Stimulated activated CD8-positive, alpha-beta memory T cell treated with anti-CD3 and anti-CD28 coated beads, Interleukin-12 subunit alpha, Interleukin-12 subunit beta, amount 100 ng/mL, for 24 hours (primary cell): ENCODE data around the gene TBC1D22A.

ENCODE experiments used
- DNase-seq: peaks from one replicate; pipeline ENCODE4 v3.0.0-alpha.2; 2020; ENCODE audit errors: extremely low read depth

TBC1D22A gene

DNA sequence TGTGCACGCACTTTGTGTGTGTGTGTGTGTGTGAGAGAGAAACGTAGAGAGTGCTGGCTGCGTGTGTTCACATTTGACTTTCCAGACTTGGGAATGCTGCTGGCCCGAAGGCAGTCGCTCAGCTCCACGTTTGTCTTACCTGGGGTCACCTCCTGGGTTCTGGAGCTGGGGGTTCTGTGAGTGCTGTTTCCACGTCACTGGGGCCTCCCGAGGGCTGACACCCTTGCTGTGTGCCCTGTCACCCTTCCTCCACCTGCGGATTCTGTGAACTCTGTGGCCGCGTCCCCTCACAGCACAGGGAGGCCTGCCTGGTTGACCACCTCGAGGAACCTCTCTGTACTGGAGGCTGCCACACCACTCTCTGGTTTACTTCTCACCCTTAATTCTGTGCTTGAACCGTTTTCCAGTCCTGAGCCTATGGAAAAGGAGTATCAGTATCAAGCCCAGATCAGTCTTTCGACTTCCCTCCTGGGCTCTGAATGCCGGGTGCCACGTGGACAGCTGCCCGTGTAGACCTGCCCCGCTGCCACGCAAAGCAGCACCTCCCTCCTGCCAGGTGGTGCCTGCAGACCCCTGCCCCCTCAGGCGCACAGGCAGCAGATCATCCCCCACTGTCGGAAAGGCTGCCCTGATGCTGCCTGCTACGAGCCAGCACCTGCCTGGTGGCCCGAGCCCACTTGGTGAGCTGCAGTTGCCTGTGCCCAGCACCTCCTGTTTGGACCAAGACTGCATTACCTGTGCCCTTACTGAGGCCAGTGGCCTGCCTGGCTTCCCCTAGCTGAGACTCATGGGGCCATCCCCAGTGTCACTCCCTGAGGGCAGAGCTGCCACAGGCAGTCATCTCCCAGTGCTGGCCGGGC is 233.3 kb downstream of the TBC1D22A start:
- no peak for DNase-seq

DNA sequence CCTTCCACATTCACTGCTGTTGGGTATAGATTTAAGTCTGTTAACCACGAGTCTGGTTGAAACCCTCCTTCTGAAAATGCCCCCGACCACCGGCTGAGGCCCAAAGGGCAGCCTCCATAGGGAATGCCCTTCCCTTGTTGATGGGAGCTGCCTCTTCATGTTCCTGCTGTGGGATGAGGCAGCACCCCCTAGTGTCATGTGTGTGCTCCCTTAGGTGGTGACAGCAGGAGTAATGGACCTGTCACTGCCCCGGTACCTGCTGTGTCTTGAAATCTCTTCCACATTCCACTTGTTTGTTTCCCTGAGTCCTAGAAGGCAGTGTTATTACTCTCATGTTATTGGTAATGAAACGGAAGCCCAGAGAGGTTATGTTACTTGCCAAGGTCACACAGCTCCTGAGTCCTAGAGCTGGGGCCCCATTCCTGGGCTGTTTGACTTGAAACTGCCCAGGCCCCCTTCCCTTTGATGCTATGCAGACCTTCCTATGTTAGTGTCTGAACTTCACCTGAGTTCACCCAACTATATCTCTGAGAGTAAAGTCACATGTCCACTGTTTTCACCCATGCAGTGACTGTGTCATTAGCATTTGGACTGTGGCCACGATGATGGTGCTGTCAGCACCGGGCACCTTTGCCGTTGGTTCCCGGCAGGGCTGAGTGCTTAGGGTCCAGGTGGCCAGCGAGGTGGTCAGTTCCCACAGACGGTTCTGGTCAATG is 234.3 kb downstream of the TBC1D22A start:
- DNase-seq: no peak

DNA sequence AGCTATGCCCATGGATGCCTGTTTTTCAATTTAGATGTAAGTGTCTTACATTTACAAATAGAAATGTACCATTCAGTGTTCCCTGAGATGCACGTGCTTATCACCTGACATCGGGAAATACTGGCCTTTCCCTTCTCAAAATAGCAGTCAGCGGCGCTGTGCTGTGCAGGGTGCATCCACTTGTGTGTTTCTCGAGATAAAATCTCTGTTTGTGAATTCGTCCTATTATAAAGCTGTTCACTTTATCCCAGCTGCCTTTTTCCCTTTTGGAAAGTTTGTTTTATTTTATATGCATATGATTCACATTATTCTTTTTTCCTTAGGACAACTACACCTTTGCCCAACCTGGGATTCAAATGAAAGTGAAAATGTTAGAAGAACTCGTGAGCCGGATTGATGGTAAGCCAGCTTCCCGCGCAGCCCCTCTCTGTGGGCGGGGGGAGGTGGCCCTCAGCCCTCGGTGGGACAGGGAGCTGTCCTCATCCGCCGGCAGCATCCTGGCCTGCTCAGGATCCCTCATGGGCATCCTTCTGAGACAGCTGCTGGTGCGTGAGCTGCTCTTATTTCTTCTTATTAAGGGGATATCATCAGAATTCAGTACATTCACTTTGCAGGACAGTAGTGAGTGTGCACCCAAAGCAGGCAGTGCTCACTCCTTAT is 235.0 kb downstream of the TBC1D22A start:
- no peak for DNase-seq

DNA sequence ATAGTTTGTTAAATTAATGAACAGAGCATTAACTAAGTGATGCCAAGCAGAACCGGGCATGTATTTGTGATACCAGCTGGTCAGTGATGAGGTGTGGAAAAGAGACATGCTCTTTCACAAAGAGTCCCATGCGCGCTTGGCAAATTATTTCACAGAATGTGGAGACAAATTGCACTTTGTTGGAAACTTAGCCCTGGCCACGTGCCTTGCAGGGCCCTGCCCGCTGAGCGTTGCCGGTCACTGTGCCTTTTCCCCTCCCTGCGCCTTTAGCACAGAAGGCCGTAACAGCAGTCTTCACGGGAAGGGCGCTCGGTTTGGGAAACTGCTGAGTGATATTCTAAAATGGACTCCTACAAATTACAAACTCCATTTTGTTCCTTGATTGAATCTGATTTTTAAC is 235.9 kb downstream of the TBC1D22A start:
- DNase-seq: no peak

DNA sequence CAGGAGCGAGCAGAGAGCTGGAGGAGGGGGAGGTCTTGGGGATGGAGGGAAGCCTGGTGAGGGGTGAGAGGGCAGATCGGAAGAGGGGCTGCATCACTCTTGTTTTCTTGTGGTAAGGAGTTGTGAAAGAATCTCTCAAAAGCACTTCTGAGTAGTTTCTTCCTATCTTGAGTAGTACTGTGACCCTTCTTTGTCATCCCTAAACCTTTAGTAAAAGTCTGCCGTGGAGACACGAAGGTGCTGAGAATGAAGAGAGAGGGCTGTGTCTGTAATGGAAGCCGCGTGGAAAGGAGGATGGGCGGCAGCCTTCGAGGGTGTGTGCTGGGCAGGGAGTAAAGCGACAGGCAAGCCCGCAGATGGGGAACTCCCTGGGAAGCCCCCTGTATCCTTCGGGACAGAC is 237.8 kb downstream of the TBC1D22A start:
- DNase-seq: no peak

DNA sequence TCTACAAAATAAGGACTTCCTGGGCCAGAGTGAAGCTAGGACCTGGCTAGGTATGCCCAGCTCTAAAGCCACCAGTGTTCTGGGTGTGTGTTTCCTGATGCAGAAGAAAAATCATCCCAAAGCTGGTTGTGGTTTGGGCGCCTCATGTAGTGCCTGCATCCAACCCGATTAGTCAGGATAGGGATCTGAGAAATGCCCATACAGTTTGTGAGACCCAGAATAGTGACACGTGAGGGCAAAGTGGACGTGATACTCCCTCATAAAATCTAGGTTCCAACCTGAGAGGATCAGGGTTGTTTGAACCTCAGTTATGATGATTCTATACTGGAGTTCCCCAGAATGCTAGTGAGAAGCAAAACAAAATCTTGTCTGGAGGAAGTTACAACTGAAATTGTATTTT is 238.4 kb downstream of the TBC1D22A start:
- no peak for DNase-seq

DNA sequence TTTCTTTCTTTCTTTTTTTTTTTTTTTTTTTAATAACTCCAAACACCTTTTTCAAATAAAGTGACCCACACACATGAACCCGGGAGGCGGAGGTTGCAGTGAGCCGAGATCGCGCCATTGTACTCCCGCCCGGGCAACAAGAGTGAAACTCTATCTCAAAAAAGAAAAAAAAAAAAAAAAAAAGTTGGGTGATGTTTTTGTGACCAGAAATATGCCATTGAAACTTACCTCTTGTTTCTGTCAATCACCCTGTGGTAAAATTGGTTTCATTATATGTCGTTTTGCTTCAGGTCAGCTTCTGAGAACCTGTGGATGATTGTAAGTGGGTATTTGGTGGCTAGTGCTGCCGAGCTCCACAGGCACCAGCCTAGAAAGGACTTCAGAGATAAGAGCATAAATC is 238.8 kb downstream of the TBC1D22A start:
- no peak for DNase-seq

DNA sequence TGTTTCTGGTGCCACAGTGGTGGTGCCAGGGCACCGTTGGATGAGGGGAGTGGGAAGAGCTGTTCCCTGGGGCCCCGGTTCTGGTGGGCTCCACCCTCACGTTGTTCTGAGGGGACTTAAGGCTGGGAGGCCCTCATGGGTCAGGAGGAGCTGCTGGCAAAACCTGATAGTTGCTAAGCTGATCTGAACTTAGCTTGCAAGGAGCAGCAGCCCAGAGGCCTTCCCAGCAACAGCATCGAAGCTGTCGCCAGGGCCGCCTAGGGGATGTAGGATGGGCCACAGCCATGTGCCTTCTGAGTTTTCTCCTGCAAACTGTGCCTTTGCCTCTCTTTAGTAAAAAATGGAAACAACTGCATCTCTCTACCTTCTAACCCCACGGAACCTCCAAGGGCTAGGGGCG is 240.2 kb downstream of the TBC1D22A start:
- DNase-seq: no peak

DNA sequence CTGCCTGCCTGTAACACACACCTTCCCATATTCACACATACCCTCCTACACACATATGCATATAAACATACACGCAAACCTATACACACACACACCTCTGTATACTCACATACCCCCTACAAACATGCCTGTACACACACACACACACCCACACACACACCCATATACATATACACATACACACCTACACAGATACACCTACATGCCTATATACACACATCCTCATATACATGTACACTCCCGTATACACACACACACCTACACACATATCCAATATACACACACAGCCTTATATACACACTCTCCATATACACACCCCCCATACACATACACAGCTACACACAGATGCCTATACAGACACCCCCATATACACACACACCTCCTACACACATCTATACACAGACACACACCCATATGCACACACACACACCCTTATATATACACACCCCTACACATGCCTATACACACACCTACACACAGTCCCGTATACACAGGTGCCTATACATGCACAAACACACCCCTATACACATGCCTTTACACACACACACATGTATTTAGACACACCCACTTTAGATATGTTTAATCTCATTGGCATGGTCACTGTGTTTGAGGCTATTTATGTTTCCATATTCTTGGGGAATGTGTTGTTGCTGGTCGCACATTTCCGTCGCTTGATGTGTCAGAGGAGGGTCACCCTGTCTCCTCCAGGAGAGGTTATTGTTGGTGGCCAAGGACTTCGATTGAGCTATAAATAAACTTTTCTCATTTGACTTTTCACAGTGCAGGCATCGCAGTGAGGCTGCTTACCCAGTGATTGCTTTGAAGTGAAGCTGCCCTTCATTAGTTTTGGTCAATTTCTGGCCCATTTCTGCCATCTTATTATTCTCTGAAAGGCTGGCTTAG is 243.3 kb downstream of the TBC1D22A start:
- DNase-seq: no peak

DNA sequence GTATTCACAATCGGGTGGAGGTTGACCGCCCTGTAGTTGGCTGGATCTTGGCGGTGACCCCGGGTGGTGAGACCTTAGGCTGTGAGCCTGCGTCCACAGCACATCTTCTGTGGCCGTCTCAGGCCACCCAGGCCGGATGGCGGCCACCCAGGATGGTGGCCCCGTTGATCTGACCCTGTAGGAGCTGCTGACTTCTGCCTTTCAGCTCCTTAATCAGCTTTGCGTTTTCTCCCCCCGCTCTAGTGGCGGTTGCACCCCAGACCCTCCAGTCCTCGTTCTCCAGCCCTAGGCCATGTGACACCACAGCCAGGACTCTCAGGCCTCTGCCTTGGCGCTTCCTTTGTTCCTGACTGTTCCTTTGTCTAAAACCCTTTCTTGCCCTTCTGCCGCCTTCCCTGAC is 244.0 kb downstream of the TBC1D22A start:
- no peak for DNase-seq

DNA sequence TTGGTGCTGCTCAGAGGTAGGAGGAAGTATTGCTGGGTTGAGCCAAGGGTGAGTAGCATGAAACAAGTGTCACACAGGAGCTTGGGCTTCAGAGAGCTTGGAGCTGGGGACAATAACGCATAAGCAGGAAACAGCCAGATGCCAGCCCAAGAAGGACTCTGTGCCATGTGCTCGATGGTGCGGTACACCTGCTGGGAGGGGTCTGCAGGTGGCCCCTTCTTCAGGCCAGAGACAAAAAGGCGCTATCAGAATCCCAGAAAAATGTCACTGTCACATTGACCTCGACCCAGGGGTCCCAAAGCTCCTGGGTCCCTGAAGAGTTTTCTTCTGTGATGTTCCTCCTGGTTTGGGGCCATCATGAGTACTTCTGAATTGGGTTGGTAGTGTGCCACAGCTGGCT is 244.4 kb downstream of the TBC1D22A start:
- no peak for DNase-seq

DNA sequence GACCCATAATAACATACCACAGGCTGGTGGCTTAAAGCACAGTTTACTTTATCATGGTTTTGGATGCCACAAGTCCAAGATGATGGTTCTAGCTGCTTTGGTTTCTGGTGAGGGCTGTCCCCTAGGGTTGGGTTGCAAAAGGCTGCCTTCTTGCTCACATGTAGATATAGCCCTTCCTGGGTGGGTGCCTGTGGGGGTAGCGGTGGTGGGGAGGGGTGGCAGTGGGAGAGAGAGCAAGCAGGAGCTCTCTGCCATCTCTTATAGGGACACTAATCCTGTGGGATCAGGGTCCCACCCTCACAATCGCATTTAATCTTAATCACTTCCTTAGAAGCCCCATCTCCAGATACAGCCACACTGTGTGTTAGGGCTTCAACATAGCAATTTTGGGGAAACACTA is 245.0 kb downstream of the TBC1D22A start:
- DNase-seq: no peak

DNA sequence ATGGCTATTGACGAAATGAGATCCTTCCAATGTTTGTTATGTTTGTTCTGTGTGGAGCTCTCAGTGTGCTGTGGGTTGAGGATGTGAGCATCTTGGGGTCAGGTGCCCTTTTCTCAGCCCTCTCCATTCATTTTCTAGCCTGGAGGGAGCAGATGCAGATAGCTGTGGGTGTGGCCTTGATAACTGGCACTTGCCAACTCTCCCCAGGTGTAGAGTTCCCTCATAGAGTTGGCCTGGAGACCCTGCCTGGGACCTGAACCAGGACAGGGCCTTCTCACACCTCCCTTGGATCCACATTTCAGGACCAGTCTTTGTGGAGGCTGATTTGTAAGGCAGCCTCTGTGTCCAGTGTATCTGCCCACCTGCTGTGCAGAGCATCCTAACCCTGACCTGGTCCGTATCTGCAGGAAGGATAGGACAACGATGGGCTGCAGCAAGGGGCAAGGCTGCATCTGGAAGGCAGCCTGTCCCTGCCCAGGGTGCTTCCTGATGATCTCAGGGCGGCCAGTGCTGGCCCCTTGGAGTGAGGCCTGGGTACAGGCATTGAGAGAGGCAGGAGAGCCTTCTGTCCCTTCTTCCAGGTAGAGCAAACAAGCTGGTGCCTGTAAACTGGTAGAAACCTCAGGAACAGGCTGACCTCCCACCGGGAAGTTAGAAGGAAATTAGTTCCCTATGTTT is 245.9 kb downstream of the TBC1D22A start:
- no peak for DNase-seq

DNA sequence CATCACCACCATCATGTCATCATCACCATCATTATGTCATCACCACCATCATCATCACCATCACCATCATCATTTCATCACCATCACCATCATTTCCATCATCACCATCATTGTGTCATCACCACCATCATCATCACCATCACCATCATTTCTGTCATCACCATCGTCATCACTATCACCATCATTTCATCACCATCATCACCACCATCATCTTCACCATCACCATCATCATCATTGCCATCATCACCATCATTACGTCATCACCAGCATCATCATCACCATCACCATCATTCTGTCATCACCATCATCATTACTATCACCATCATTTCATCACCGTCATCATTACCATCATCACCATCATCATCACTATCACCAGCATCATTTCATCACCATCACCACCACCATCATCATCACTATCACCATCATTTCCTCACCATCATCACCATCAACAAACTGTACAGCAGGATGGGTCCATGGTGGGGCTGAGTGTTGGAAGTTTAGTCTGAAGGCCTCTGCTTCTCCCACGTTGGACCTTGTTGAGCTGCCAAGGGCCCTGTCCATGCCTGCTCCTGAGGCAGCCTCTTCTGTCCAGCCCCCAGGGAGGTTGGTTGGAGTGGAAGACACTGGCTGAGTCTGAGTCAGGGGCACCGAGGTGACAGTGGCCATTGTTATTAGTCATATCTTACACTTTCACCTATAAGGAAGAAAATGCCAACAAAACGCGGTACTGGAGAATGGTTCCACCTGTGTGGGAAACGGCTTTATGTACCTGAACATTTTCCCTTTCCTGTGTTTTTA is 247.1 kb downstream of the TBC1D22A start:
- no peak for DNase-seq

DNA sequence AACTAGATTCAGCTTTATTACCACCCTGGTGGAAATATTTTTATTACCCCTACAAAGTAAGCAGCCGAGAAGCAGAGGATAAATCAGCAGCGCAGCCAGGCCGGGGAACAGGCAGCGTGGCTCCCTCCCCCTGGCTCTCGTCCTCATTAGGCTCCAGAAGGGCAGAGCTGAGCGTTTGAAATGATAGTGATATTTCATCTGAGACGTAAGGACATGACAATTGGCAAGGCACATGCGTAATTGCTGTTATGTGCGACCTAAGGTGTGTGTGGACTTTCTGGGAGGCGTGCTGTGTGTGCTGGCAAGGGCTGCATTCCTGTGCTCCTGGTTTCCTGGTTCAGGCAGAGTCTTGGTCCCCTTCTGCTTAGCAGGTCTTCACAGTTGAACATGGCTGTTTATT is 247.8 kb downstream of the TBC1D22A start:
- DNase-seq: no peak

DNA sequence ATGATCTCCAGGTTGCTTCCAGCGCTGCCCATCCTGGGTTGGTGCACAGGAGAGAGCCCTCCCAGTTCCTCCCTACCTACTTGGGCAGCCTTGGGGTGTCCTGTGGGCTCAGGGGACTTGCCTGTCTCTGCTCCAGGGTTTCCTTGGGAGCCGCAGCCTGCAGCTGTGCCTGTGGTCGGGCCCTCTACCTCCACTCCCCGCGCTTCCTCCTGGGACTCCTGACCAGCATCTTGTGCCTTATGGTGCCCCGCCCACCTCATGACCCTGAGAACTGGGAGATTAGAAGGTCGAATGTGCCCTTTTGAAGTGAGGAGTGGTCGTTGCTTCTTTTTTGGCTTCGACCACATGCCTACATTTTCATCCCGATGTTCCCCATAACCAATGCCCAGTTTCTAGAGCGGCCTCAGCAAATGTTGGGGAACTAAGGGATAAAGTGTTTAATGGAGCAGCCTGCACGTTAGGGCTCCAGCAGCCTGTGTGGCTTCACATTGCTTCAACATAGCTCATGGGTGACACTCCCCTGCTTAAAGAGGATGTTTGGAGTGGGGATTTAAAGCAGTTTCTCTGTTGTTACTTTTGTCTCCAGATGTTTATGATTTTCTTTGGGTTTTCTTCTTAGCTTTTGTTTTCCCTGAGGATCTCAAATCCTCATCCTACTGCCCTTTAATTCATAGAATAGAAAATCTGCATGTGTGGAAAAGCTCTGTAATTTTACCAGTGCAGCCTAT is 248.8 kb downstream of the TBC1D22A start:
- no peak for DNase-seq

DNA sequence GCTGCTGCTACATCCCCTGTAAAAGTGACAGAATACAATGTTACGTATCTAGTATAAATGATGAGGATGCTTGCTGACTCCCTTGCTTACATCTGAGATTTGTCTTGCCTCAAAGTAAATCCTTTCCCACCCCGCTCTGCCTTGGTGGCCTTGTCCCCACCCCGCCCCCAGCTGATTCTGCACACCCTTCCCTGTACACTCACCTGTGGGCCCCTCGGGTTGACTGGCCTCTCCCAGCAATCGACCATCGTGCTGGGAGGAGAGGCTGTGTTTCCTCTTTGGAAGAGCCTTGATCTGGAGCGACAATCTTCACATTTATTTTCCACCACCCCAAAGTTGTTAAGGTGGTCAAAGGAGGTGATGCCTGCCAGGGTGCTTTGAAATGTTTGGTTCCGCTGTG is 249.4 kb downstream of the TBC1D22A start:
- no peak for DNase-seq

DNA sequence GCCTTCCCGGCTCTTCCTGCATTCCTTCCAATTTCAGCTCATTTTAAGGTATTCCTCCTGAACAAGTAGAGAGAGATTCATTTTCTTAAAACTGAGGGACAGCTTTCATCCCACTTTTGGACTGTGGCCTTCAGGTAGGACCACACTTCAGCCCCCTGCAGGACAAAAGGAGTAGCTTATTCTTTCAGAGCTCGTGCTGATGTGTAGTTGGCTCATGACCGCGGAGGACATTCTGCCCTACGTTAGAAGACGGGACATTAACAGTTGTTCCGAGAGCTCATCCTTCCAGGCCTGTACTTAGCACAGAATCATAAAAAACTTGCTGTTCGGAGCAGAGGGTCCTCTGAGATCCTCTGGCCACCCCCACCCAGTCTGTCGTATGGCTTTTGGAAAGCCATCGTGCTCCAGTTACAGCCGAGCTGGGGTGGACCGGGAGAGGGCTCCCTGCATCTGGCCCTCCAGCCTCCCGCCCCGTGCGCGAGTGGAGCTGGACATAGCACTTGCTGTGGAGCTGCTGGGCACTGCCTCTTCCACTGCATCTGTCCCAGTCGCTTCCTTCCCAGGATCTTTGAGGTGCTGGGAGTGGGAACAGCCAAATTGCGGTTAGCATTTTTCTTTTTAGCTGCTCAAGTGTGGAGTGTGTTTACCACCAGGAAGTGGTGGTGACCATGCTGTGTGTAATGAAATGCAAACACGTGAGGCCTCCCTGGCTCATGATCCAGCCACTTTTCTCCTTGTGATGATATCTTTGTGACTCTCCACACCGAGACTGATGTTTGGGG is 250.3 kb downstream of the TBC1D22A start:
- no peak for DNase-seq
